ENCODE results near the gene CSNK1G1.

CSNK1G1 gene

GRCh38 chr15:64156652-64157331 is 199.2 kb downstream of the CSNK1G1 start:
- no peak for DNase-seq (ENCODE audit: extremely low read depth in 1 of 2, low read depth in 1 of 2)

GRCh38 chr15:64155802-64156651 is 199.9 kb downstream of the CSNK1G1 start:
- DNase-seq (ENCODE audit: extremely low read depth in 1 of 2, low read depth in 1 of 2) = no peak

- DNase-seq (ENCODE audit: extremely low read depth in 1 of 2, low read depth in 1 of 2) = peak; percentile 80 to 83
These were observed 202.2 kb downstream of the CSNK1G1 start for GRCh38 chr15:64153480-64154367.

GRCh38 chr15:64152507-64153387 is 203.2 kb downstream of the CSNK1G1 start:
- no peak for DNase-seq (ENCODE audit: extremely low read depth in 1 of 2, low read depth in 1 of 2)

GRCh38 chr15:64151727-64152506 is 204.1 kb downstream of the CSNK1G1 start, which contains the start of gene SNX22:
Gene SNX22 (plus strand): TSS chr15:64151731. CDS start chr15:64151776, 45 bp downstream.
- DNase-seq (ENCODE audit: extremely low read depth in 1 of 2, low read depth in 1 of 2) = no peak

- DNase-seq (ENCODE audit: extremely low read depth in 1 of 2, low read depth in 1 of 2) = no peak
These were observed 205.9 kb downstream of the CSNK1G1 start for GRCh38 chr15:64149893-64150578.

GRCh38 chr15:64149424-64149823 is 206.5 kb downstream of the CSNK1G1 start:
- DNase-seq (ENCODE audit: extremely low read depth in 1 of 2, low read depth in 1 of 2) = no peak

GRCh38 chr15:64148581-64148980 is 207.4 kb downstream of the CSNK1G1 start:
- no peak for DNase-seq (ENCODE audit: extremely low read depth in 1 of 2, low read depth in 1 of 2)

- no peak for DNase-seq (ENCODE audit: extremely low read depth in 1 of 2, low read depth in 1 of 2)
These were observed 207.8 kb downstream of the CSNK1G1 start for GRCh38 chr15:64148168-64148567.

GRCh38 chr15:64146885-64147681 is 208.9 kb downstream of the CSNK1G1 start:
- DNase-seq (ENCODE audit: extremely low read depth in 1 of 2, low read depth in 1 of 2) = no peak

- DNase-seq (ENCODE audit: extremely low read depth in 1 of 2, low read depth in 1 of 2) = no peak
These were observed 209.5 kb downstream of the CSNK1G1 start for GRCh38 chr15:64146520-64146884.

- DNase-seq (ENCODE audit: extremely low read depth in 1 of 2, low read depth in 1 of 2) = no peak
These were observed 209.9 kb downstream of the CSNK1G1 start for GRCh38 chr15:64146041-64146440.

GRCh38 chr15:64144565-64145281 is 211.2 kb downstream of the CSNK1G1 start:
- no peak for DNase-seq (ENCODE audit: extremely low read depth in 1 of 2, low read depth in 1 of 2)

- DNase-seq (ENCODE audit: extremely low read depth in 1 of 2, low read depth in 1 of 2) = no peak
These were observed 211.8 kb downstream of the CSNK1G1 start for GRCh38 chr15:64144192-64144564.

GRCh38 chr15:64143276-64143675 is 212.7 kb downstream of the CSNK1G1 start:
- no peak for DNase-seq (ENCODE audit: extremely low read depth in 1 of 2, low read depth in 1 of 2)

- no peak for DNase-seq (ENCODE audit: extremely low read depth in 1 of 2, low read depth in 1 of 2)
These were observed 214.0 kb downstream of the CSNK1G1 start for GRCh38 chr15:64141798-64142512.

Measured in stimulated activated CD8-positive, alpha-beta memory T cell treated with anti-CD3 and anti-CD28 coated beads, Interleukin-7, amount 100 ng/mL, for 48 hours (primary cell).